ENCODE measurements around the gene LONRF3.

GRCh38 chrX:118978451-118978850, 4.0 kb downstream of the LONRF3 start:
- no peak for TF ChIP-seq POLR2A (IDR thresholded peaks at IDR 0.05)
- TF ChIP-seq CTCF (IDR thresholded peaks at IDR 0.05) = no peak
- no peak for TF ChIP-seq EP300 (IDR thresholded peaks at IDR 0.05)
